Adrenal gland (tissue), 12 donors: ENCODE data around the gene CAMSAP1. TPM values are rescaled to one million over a fixed set of nuclear protein-coding genes. Genes with fewer than 3 reads are reported as not detected.

Source experiments
- DNase-seq, 7 donors: peaks; one replicate each; pipeline ENCODE4 v3.0.0-alpha.2; 2019 to 2020
- H3K27ac ChIP-seq, 5 donors: fragments of 200-600 bp; sonication (generic) in 4 of 5; 1 replicate in 3 of 5; 2 replicates in 2 of 5; pipeline versions ENCODE4 v1.5.1 to v1.8.0; 2016 to 2020; ENCODE audit warnings: mild to moderate bottlenecking in 1 of 5
- H3K27me3 ChIP-seq: fragments of 200-600 bp; 2 replicates; pipeline ENCODE4 v1.8.0; 2021
- H3K36me3 ChIP-seq, 2 donors: fragments of 200-600 bp; replicated peaks in 1 of 2; 1 replicate in 1 of 2; 2 replicates in 1 of 2; pipeline versions ENCODE4 v1.5.1 to v1.8.0; 2018 to 2022
- H3K4me1 ChIP-seq, 2 donors: fragments of 200-600 bp; replicated peaks in 1 of 2; 1 replicate in 1 of 2; 2 replicates in 1 of 2; pipeline versions ENCODE4 v1.5.1 to v1.8.0; 2018 to 2021
- H3K4me3 ChIP-seq, 4 donors: fragments of 200-600 bp; sonication (generic) in 3 of 4; one replicate each; pipeline ENCODE4 v1.5.1; 2016 to 2018
- H3K9me3 ChIP-seq, 3 donors: fragments of 200-600 bp; sonication (generic) in 1 of 3; replicated peaks in 1 of 3; 1 replicate in 2 of 3; 2 replicates in 1 of 3; pipeline versions ENCODE4 v1.5.1 to v1.8.0; 2016 to 2021
- CTCF ChIP-seq, 6 experiments: fragments of 450-650 bp in 4 of 6; fragments of 200-600 bp in 2 of 6; sonication (generic) in 1 of 6; IDR thresholded peaks; 1 replicate in 5 of 6; 2 replicates in 1 of 6; pipeline versions ENCODE4 v1.5.1 to v1.8.0; 2016 to 2021; ENCODE audit warnings: antibody characterized with exemption in 6 of 6, mild to moderate bottlenecking in 2 of 6, moderate library complexity in 1 of 6
- POLR2A ChIP-seq, 2 donors: fragments of 450-650 bp; IDR thresholded peaks; one replicate each; pipeline ENCODE4 v1.6.1; 2017; ENCODE audit warnings: antibody characterized with exemption in 2 of 2, mild to moderate bottlenecking in 2 of 2, moderate library complexity in 1 of 2
- WGBS, 4 donors: extraction: QIAGEN DNeasy Blood & Tissue Kit in 2 of 4; methylation state at CpG; one replicate each; pipeline versions ENCODE4 v1.1.5 to v1.1.7; 2013 to 2017; 5-methylcytosine and 5-hydroxymethylcytosine counted together
- intact Hi-C, 2 donors: fragments of 100-400 bp; cut with DNase I; formaldehyde crosslinking; loops; one replicate each; pipeline versions ENCODE4 v1.14.1 to v1.15.0; 2022 to 2023
- polyA plus RNA-seq, 3 donors: library from polyadenylated mRNA; stranded (reverse); fragments of 200-250 nt in 2 of 3; fragments of 350-450 nt in 1 of 3; fragmentation: Illumina TruSeq in 1 of 3; extraction: RNeasy Lipid Tissue Mini Kit (QIAGEN cat#74804) in 1 of 3; gene quantifications; one replicate each; pipeline ENCODE4 v1.2.3, GENCODE V29; 2013 to 2014
- total RNA-seq, 9 donors: library from RNA; depleted of rRNA in 4 of 9; stranded (reverse); fragments of >200 nt in 4 of 9; fragments of 120-200 nt in 1 of 9; fragmentation: NEBNext Ultra II Directional in 1 of 9; extraction: Animal tissue kit (Norgen Biotek cat#: 25700) in 1 of 9; gene quantifications; one replicate each; pipeline versions ENCODE4 v1.1.0 to v1.2.4, GENCODE V29; 2013 to 2023
- donor health status: healthy with polysubstance abuse.
- donor health status: Bipolar disorder and iron deficiency.
- donor health status: DM: yes; HTN: yes; CAD: no.
- donor health status: DM: no; HTN: no; CAD: no.
- donor health status: DM: no; HTN: no; CAD: no.
- donor health status: DM: yes; HTN: yes; CAD: no.

The CAMSAP1 gene
- total and polyA plus RNA-seq, 12 donors, result 4.6 to 108 (median 27.0) TPM

GRCh38 chr9:135794057-135794335, 113.3 kb downstream of the CAMSAP1 start:
- Histone ChIP-seq H3K4me1 (no peaks in the 10 kb centered on the region), H3K9me3 (no peaks in the 10 kb centered on the region), H3K27ac (no peak overlapping the region), H3K4me3 (no peak overlapping the region), H3K27me3 (peaks cover 3% of the 10 kb centered on the region), H3K36me3 (no peaks in the 10 kb centered on the region)
- DNase-seq, result no peak
- TF ChIP-seq CTCF (IDR thresholded peaks at IDR 0.05) (no peak), POLR2A (IDR thresholded peaks at IDR 0.05) (no peak)
- intact Hi-C loops, result loop anchor here in 1 of 2 donors (10.0 kb wide), 1 partner anchor 331 kb away; no protein-coding TSS in a partner anchor
- 70 to 81% (median 72%) methylated on average over 6 to 7 of the region's 7 CpGs; no CpG with 5 or more reads in 1 of the 4 donors for WGBS, 4 donors

- DNase-seq, result no peak
- no peak overlapping the region for H3K4me3 ChIP-seq
- no peaks in the 10 kb centered on the region for H3K4me1 ChIP-seq
- 83 to 89% (median 84%) methylated on average over 4 to 16 of the region's 16 CpGs for WGBS, 4 donors
- no peaks in the 10 kb centered on the region for H3K36me3 ChIP-seq
- H3K27ac ChIP-seq, result no peak overlapping the region
- H3K27me3 ChIP-seq, result peaks cover 3% of the 10 kb centered on the region
- no peaks in the 10 kb centered on the region for H3K9me3 ChIP-seq
- TF ChIP-seq CTCF (IDR thresholded peaks at IDR 0.05) (no peak), POLR2A (IDR thresholded peaks at IDR 0.05) (no peak)
- intact Hi-C loops, result loop anchor here in 1 of 2 donors (10.0 kb wide), 1 partner anchor 331 kb away; no protein-coding TSS in a partner anchor
These were observed 113.9 kb downstream of the CAMSAP1 start for GRCh38 chr9:135793221-135794056.

GRCh38 chr9:135792268-135793128, 114.8 kb downstream of the CAMSAP1 start:
- intact Hi-C loops, result loop anchor here in 1 of 2 donors (10.0 kb wide), 1 partner anchor 332 kb away; no protein-coding TSS in a partner anchor
- Histone ChIP-seq H3K9me3 (no peaks in the 10 kb centered on the region), H3K4me3 (no peak overlapping the region), H3K4me1 (no peaks in the 10 kb centered on the region), H3K36me3 (no peaks in the 10 kb centered on the region), H3K27ac (no peak overlapping the region), H3K27me3 (peaks cover 3% of the 10 kb centered on the region)
- DNase-seq, result no peak
- WGBS, 4 donors, result 80 to 85% (median 82%) methylated on average over 16 to 31 of the region's 31 CpGs
- TF ChIP-seq CTCF (IDR thresholded peaks at IDR 0.05) (no peak), POLR2A (IDR thresholded peaks at IDR 0.05) (no peak)
